NCI-H2029 treated with DMSO at 0.1 percent for 48 hours (cell line): ENCODE data around the gene UBE3D.
"Not testable (repeated sequence)": the region's sequence is repeated elsewhere in the genome, so short reads cannot be mapped to it uniquely, and the experiment has no call there.

Experiments used
- DNase-seq: peaks from one replicate; lab custom pipeline; 2025; lab: John Stamatoyannopoulos, UW

UBE3D gene

DNA sequence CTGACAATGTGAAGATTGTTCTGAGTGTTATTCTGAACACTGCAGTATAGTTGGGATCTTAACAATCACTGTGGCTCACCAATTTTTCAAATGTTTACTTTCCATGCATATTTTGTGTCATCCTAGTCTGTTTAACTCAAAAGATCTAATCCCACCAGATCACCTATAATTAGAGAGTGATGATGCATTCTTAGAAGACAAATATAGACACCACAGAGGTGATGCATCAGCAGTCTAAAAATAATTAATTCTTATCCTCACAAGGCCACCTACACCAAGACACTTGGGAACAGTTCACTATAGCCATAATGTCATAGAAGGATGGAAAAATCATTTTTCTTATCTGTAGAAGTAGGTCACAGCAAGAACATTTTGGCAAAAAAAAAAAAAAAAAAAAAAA, 154.8 kb downstream of the UBE3D start:
- DNase-seq: no peak

DNA sequence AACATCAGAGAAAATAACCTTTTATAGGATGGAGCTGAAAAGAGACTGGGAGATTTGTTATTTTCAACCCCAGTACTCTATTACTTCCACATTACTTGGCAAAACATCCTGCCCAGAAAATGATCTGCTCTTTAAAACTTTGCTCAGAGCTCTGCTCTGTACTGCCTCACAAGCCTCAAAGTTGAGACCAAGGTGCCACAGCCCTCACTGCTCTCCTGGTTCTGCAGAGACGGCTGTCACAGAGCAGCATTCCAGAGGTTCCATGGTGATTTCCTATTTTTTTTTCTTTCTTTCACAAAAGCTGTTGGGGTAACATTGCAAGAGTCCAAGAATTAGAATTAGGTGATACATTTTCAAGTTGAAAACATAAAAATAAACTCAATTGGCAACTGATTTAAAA, 155.2 kb downstream of the UBE3D start:
- no peak for DNase-seq

DNA sequence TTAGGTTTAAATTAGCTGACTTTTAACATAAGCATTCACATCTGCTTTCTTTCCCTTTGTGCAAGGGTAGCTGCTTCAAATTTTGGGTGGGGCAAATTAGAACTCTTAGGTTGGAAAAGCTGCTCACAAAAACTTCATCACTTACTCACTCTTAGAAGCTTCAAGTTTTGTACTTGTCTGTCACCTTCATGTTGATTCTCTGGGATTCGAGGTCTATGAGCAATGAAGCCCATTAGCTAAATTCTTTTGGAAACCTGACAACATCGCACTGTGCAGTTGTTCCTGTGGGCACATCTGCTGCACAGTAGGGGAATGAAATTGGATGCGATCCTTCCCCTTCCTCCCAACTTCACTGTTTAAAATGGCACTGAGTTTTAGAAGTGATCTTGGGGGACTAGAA, 156.1 kb downstream of the UBE3D start:
- DNase-seq: no peak

DNA sequence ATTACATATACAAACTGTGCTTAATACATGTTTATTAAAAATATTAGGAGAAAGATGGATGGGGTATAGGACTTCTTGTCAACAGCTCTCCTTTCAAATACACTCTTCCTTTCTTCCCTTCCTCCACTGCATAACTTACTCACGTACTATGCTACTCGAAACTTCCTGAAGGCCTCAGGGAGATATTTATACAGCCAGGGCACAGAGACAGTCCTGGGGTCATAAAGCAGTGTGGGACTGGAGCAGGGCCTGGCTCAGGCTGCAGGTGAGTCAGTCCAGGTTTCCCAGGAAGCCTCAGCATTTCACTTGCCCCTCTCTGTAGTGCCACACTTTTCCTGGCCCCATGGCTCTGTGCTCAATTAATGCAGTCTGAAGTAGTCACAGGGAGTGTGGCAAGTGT, 157.0 kb downstream of the UBE3D start:
- no peak for DNase-seq

DNA sequence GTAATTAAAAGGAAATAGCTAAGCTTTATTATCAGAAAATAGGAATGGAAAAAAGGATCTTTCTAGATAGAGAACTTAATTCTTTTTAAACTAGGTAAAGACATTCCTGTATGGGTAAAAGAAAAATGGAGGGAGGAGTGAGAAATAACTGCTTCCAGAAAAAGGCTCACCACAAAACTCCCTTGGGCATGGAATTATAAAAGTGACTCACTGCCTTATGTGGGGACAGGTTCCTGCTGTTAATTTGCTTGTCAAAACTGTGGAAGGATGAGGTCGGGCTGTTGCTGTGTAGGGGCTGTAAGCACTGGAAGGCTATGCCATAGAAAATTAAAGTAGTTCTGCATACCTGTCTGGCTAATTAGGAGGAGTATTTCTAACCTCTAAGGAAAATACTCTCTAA, 158.7 kb downstream of the UBE3D start:
- no peak for DNase-seq

DNA sequence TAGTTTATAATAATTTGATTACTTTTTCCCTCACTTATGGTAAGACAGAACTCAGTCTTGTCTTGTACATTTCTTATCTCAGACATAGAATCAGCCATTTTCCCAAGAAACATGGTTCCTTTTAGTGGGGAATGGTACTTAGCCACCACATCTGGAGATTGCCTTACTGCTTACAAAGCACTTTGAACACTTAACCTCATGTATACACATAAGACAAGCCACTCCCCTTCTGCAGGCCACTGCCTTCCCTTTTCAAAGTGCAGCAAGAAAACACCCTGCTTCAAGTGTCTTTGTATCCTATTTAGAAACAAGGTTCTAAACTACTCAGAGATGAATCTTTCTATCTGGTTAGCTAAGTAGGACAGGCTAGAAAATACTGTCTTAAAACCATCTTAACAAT, 159.2 kb downstream of the UBE3D start:
- no peak for DNase-seq

DNA sequence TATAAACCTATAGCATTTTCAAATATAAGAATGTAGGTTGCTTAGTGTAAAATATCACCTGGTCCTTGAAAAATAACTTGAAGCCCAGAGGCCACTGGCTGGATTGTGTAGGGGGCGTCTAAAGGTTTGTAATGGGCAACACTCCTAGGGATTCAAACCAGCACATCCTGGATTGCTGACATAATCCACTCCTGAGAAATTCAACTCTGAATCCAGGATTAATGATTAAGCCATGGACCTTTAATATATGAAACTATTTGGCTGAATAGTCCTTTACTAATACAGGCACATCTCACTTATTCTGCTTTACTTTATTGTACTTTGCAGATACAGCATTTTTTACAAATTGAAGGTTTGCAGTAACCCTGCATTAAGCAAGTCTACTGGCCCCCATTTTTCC, 160.8 kb downstream of the UBE3D start:
- DNase-seq: no peak

DNA sequence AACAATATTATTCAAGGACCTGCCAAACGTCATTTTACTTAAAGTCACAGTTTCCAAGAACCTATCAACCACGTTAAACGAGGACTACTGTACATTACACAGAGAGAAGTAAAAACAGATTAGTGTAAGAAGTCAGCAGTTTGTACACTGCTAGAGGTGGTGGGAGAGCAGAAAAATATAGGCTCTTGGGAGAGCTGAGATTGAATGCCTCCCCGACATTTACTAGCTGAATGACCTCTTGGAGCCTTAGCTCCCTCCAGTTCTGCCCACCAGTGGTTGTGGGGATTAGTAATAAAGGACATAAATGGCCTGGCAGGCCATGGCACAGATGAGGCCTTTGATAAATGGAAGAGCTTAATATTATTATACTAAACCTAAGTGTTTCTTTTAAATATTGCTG, 161.4 kb downstream of the UBE3D start:
- no peak for DNase-seq

DNA sequence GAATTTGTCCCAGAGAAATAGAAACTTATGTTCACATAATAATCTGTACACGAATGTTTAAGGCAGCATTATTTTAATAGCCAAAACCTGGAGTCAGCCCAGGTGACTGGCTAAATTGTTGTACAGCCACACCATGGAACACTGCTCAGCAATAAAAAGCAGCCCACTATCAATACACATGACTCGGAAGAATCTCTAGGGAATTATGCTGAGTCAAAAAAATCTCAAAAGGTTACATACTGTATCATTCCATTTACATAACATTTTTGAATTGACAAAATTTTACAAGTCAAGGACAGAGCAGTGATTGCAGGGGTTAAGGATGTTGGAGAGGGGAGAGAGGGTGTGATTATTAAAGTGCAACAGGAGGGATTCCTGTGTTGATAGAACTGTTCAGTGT, 163.4 kb downstream of the UBE3D start:
- no peak for DNase-seq

DNA sequence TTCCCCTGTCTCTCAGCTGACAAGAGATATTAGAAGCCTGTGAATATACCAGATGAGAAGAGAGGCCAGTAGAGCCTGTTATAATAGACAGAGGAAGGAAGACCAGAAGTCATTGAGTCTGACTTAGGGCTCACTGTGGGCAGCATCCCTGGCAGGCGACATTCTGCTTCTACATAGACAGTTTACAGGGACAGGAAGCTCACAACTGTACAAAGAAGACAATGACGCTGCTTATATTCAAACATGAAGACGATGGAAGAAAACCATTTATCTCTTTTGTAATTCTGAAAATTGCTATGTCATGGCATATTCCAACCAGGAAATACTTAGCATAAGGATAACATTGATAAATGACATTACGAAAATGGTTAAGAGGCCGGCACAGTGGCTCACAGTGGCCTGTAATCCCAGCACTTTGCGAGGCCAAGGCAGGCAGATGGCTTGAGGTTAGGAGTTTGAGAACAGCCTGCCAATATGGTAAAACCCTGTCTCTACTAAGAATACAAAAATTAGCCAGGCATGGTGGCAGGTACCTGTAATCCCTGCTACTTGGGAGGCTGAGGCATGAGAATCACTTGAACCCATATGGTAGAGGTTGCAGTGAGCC, 170.9 kb downstream of the UBE3D start:
- DNase-seq: no peak

DNA sequence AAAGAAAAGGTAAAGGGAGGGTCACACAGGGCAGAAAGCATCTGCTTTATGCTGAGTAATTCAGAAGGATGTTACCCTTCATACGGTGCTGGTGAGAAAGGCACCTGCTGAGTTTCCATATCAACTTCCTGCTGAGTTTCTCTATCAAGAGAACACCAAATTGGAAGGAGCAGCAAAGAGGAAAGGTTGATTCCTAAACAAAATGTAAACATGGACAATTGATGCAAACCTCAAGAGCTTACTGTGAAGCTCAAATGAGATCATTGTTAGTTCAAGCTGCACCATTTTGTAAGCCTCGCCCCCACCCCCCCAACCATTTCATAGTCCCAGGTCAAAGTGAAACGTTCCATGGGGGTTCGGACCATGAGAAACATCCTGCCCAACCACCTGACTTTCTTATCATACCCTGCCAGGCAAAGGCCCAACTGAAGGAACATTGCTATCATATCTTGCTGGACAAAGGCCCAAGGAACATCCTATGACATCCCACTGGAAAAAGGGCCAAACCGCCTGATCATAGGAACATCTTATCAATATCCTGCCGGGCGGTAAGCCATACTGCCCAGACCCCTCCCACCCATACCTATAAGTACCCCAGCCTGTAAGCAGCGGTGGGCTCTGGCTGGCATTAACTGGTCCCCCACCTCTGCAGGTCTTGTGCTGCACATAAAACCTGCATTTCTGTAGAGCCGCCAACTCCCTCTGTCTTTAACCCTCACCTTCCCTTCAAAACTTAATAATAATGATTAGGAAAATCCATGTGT, 171.6 kb downstream of the UBE3D start:
- no peak for DNase-seq

DNA sequence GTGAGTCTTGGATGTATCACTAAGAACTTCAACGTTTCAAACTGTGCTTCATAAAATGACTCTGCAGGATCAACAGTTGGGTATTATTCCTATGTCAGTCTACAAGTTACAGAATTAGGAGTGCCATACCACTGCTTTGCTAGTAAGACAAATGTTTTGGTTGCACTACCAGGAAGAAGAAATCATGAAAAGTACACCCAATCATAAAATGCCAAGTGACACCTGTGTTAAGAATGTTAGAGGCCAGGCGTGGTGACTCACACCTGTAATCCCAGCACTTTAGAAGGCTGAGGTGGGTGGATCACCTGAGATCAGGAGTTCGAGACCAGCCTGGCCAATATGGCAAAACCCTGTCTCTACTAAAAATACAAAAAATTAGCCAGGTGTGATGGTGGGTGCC, 174.1 kb downstream of the UBE3D start:
- DNase-seq: not testable (repeated sequence)

DNA sequence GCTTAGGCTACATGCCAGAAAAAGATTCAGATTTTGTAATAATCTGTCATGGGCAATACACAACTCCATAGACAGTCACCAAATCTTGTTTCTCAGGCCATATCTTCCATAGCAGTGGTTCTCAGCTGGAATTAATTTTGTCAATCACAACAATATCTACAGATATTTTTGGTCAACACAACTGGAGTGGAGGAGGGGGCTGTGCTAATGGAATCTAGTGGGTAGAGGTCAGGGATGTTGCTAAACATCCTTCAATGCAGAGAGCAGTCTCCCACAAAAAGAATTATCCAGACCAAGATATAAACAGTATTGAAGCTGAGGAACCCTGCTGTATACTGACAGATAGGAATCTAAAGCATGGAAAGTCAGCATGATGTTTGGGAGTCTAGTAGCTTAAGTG, 174.6 kb downstream of the UBE3D start:
- DNase-seq: no peak

DNA sequence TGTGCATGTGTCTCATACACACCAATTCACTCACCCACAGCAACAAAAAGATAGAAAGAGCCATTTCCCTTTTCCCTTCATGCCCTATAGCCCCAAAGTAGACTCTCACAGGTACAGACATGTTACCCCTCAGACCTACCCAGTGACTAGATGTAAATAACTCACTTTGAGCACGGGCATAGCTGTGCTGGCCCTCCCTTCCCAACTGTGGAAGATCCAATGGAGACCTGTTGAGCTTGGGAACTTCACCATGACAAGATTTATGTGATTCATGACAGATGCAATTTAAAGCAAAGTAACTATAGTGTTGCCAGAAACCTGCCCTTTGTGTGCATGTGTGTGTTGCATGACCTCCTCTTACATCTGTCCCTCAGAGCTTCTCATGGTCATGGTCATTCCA, 175.4 kb downstream of the UBE3D start:
- DNase-seq: no peak

DNA sequence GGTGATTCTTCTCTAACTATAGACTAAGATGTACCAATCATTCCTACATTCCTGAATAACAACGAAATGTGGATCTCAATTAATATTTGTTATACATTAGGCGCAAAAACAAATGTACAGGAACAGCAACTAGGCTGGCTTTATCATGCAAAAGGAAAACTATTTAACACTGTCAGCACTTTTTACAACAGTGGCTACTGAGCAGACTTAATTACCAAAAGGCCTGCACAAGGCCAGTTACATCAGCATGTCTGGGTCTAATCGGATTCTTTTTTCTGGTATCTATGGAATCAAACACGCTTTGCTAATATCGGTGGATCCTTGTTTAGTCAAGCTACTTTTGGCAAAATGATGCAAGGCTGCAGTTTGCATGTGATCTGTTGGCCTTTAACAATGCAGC, 176.5 kb downstream of the UBE3D start:
- DNase-seq: no peak

DNA sequence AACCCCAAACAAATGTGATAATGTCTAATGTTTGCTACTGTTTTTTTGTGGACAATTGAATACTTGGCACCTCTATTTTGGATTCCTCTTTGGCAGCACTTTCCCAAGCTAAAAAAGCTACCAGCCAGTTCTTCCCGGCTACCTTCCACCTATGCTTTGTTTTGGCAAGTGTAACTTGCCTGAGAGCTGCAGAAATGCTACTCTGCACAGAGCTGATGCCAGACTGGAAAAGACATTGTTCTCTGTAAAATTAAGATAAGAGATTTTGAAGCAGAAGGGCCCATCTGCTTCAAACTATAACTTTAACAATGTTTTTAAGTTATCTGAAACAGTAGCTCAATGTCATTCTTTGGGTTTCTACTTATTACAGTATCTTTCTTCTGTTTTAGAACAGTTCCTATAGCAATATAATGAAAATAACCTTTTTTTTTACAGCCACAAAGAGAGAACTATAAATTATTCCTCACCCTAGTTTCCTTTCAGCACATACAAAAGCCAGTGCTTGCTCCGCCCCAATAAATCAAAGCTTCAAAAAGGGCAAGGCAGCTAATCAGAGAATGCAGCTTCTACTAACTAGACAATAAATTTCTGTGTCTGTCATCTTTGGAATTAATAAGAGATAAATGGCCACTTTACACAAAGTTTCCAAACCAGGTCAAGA, 183.1 kb downstream of the UBE3D start:
- DNase-seq: no peak

DNA sequence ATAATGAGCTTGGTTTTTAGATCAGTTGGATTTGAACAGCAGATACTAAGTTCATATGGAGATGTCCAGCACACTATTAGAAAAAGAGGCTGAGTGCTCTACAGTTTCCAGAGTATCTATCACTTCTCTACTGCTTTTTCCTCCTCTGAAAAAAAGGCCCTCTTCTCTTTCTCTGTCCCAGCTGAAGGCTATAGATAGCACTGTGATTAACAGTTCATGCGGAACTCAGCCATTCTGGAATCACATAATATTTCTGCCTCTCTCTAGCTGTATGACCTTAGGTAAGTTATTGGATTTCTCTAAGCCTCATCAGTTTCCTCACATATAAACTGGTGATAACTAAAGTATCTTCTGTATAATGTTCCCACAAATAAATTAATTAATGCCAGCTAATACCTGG, 184.1 kb downstream of the UBE3D start:
- DNase-seq: no peak

DNA sequence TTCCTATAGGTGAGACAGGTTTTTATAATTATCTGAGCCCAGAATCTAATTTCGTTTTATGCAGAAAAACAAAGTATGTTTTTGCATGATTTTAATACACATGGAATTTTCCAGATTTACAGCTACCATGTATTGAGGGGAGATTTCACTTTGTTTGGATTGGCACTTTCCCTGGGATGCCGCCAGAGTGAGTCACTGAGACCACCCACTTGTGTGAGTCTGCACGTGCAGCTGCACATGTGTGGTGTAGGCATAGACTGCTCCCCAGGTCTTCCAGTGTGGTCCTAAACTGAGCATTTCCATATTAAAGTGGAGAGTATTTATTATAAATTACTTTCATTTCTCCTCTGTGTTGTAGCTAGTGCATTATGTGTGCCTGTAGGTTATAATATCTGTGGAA, 186.8 kb downstream of the UBE3D start:
- no peak for DNase-seq

DNA sequence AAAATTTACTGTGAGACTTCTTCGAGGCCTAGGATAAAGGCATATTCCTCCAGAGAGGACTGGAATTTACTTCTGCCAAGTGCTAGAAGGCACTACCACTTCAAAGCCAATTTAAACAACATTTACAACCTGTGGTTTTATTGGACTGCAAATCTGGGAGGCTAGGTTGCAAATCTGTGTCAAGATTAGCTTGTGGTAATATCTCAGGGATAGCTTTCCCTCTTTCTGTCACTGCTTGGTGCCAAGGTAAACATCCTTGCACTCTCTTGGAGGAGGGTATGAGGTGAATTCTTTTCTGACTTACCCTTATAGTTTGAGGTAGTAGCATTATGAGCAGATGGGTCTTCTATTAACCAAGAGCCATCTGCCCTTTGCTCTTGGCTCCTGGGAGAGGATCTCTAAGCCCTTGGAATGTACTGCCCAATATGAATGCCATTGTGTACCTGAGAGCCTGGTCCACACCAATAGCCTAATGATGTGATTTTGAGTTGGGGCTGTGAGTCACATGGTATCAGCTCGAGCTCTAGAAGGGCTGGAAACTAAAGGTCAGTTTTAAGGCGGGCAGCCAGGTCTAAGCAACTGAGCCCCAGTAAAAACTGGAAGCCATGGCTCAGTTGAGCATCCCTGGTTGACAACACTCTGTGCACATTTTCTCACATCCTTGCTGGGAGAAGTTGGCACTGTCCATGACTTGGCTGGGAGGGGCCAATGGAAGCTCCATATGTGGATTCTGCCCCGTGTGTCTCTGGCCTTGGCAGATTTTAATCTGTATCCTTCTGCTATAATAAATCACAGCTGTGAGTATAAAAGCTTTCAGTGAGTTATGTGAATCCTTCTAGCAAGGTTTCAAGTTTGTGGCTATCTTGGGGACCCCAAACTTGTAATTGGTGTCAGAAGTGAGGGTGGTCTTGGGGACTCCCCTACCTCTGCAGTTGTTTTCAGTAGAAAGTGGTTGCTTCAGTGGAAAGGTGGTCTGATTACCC, 188.1 kb downstream of the UBE3D start:
- no peak for DNase-seq

DNA sequence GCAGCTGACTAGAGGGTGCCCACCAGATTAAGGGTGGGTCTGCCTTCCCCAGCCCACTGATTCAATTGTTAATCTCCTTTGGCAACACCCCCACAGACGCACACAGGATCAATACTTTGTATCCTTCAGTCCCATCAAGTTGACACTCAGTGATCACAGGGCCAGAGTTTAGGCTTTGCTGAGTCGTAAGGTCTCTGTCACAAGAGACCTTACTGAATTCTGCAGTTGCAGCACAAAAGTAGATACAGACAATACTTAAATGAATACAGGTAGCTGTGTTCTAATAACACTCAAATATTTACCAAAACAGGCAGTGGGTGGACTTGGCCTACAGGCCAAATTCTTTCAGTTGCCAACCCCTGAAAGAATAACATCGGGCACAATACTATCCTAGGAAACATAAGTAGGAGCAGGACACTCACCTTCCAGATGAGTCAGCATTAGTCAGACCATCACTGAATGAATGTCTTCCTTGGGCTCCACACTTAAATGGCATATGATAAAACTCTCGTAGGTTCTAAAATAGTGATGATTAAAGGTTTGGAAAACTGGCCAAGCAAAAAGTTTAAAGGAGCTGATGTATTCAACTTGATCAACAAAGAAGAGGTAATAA, 190.0 kb downstream of the UBE3D start:
- no peak for DNase-seq

DNA sequence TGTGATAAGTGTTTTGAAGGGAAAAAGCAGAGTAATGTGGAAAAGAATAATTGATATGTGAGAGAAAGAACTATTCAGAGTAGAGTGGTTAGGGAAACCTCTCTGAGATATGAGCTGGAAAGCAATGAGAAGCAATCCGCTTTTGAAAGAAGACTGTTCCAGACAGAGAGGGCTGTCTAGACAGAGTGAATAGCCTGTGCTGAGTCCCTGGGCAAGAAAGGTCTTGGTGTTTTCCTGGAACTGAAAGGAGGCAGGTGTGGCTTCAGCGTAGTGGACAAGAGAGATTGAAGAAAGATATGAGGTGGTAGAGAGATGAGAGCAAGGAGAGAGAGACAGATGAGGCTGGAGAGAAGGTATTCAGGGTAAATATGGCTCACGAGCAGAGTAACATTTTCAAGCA, 190.8 kb downstream of the UBE3D start:
- DNase-seq: no peak

DNA sequence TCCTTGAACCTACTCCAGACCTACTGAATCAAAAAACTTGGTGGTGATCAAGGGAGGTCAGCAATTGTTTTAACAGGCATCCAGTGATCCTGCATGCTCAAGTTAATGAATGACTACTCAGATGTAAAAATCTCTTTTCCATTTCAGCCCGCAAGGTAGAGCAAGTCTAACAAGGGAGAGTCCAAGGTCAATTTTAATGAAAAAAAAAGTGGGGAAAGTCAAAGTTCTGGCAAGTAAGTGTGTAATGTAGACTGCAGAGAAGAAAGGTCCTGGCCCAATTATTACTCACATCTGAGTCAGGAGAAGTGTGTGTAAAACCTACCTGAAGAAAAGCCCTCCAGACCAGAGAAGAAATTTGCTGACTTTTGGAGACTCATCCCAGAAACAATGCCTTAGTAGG, 193.5 kb downstream of the UBE3D start:
- no peak for DNase-seq
